Erythroblast (primary cell): ENCODE measurements around the gene BCL2L11.
"Not testable (repeated sequence)": the region's sequence is repeated elsewhere in the genome, so short reads cannot be mapped to it uniquely, and the experiment has no call there.

Experiments
- DNase-seq, 2 experiments: peaks; one replicate each; lab custom pipeline; 2025; lab: John Stamatoyannopoulos, UW
- GATA1 ChIP-seq: IDR thresholded peaks from 2 replicates; pipeline ENCODE4 v1.6.1; 2011; ENCODE audit warnings: low read depth, mild to moderate bottlenecking, control low read depth, low read length, moderate library complexity
- POLR2A ChIP-seq: IDR thresholded peaks from 2 replicates; pipeline ENCODE4 v1.6.1; 2011; ENCODE audit warnings: mild to moderate bottlenecking, low read length

The BCL2L11 gene

GRCh38 chr2:111120253-111121027, at the start of gene BCL2L11:
Gene BCL2L11 (plus strand): TSS chr2:111120914. CDS start chr2:111123746, 2,832 bp downstream.
- TF ChIP-seq POLR2A (peak; percentile 80), GATA1 (no peak)
- peak; percentile 95 to 98 for DNase-seq

GRCh38 chr2:111071600-111072171, 49.0 kb upstream of the BCL2L11 start:
- TF ChIP-seq POLR2A (no peak), GATA1 (no peak)
- DNase-seq, result no peak

GRCh38 chr2:111072220-111072871, 48.4 kb upstream of the BCL2L11 start:
- no peak for DNase-seq
- TF ChIP-seq GATA1 (no peak), POLR2A (no peak)

- DNase-seq, result not testable (repeated sequence)
Measured at GRCh38 chr2:111082659-111083058, 38.1 kb upstream of the BCL2L11 start.

GRCh38 chr2:111091811-111092211, 28.9 kb upstream of the BCL2L11 start:
- no peak for TF ChIP-seq POLR2A
- no peak for TF ChIP-seq GATA1
- DNase-seq, result no peak

GRCh38 chr2:111094691-111095090, 26.0 kb upstream of the BCL2L11 start:
- no peak for DNase-seq
- TF ChIP-seq POLR2A (no peak), GATA1 (no peak)

- TF ChIP-seq GATA1, result no peak
- no peak for TF ChIP-seq POLR2A
- DNase-seq, result no peak
Measured at GRCh38 chr2:111095434-111095833, 25.3 kb upstream of the BCL2L11 start.

GRCh38 chr2:111099402-111099801, 21.3 kb upstream of the BCL2L11 start:
- no peak for DNase-seq

GRCh38 chr2:111100087-111100764, 20.5 kb upstream of the BCL2L11 start:
- DNase-seq, result no peak
- TF ChIP-seq POLR2A, result no peak
- no peak for TF ChIP-seq GATA1

More at GRCh38 chr2:111099402-111099801, 21.3 kb upstream of the BCL2L11 start:
- no peak for TF ChIP-seq GATA1
- TF ChIP-seq POLR2A, result no peak

- DNase-seq, result no peak
- TF ChIP-seq GATA1, result no peak
- TF ChIP-seq POLR2A, result no peak
Measured at GRCh38 chr2:111100765-111101162, 19.9 kb upstream of the BCL2L11 start.

GRCh38 chr2:111101592-111101991, 19.1 kb upstream of the BCL2L11 start:
- DNase-seq, result no peak

GRCh38 chr2:111102216-111102615, 18.5 kb upstream of the BCL2L11 start:
- DNase-seq, result no peak
- no peak for TF ChIP-seq POLR2A
- TF ChIP-seq GATA1, result no peak

More at GRCh38 chr2:111101592-111101991, 19.1 kb upstream of the BCL2L11 start:
- TF ChIP-seq GATA1, result no peak
- no peak for TF ChIP-seq POLR2A

- DNase-seq, result no peak
- no peak for TF ChIP-seq GATA1
- TF ChIP-seq POLR2A, result no peak
Measured at GRCh38 chr2:111105926-111106325, 14.8 kb upstream of the BCL2L11 start.

GRCh38 chr2:111106706-111107105, 14.0 kb upstream of the BCL2L11 start:
- TF ChIP-seq POLR2A (no peak), GATA1 (no peak)
- DNase-seq, result no peak
